Measurements from ENCODE around the gene GC. TPM values are rescaled to one million over a fixed set of nuclear protein-coding genes. Genes with fewer than 3 reads are reported as not detected.
"Not testable (repeated sequence)": the region's sequence is repeated elsewhere in the genome, so short reads cannot be mapped to it uniquely, and the experiment has no call there.

GC gene
- total RNA-seq, 1 donor from 2014 or later: not detected

DNA sequence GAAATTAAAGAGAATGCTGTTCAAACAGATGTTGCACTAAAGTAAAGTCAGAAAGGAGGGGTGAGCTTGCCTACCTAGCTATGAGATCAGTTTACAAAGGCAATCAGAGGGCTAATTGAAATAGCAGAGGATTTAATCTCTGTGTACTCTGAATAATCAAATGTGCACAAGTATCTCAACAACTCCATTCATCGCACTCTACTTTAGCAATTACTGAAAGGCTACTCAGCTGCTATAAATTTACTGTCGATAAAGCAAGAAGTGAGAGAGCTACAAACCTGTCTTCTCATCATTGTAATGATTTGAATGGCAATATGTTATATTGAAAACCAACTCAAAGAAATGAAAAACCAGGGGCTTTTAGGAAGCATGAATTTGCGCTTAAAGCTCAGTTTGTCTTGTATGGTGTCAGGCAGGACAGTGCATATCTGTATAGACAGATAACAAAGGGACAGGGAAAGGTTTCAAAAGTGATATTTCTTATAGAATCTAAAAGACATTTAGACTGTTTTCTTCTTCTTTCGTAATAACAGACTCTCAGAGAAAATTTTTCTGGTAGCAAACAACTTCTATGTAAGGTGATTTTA, 34.8 kb downstream of the GC start:
- Mint-ChIP-seq H3K4me3 (no peak overlapping the region), H3K4me1 (ENCODE audit: low read depth) (no peaks in the 10 kb centered on the region), H3K36me3 (ENCODE audit: low read depth) (no peaks in the 10 kb centered on the region), H3K27me3 (ENCODE audit: insufficient read depth) (peaks cover 2% of the 10 kb centered on the region), H3K27ac (no peak overlapping the region), H3K9me3 (no peaks in the 10 kb centered on the region)
- intact Hi-C loops (cut with micrococcal nuclease): no loop called here
- no peak for DNase-seq (ENCODE audit: low spot score)

DNA sequence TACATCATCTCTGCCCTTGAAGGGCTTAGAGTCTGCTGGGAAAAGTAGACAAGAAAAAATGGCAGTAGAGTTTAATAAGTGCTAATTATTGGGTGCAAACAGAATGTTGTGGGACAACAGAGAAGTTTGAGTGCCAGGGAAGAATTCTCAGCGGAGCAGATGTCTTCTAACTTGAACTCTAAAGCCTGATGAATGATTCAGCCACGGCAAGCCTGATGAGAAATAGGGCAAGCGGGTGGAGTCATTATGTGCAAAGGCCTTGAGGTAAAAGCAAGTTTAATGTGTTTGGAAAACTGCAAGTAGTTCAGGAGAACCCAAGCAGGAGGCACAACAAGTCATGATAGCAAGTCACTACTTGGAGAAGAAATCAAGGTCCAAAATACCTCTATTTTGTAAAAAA, 37.5 kb downstream of the GC start:
- Mint-ChIP-seq H3K4me1 (ENCODE audit: low read depth) (no peaks in the 10 kb centered on the region), H3K27me3 (ENCODE audit: insufficient read depth) (peaks cover 2% of the 10 kb centered on the region), H3K4me3 (no peak overlapping the region), H3K9me3 (no peaks in the 10 kb centered on the region), H3K36me3 (ENCODE audit: low read depth) (no peaks in the 10 kb centered on the region), H3K27ac (no peak overlapping the region)
- intact Hi-C loops (cut with micrococcal nuclease): no loop called here
- no peak for DNase-seq (ENCODE audit: low spot score)

DNA sequence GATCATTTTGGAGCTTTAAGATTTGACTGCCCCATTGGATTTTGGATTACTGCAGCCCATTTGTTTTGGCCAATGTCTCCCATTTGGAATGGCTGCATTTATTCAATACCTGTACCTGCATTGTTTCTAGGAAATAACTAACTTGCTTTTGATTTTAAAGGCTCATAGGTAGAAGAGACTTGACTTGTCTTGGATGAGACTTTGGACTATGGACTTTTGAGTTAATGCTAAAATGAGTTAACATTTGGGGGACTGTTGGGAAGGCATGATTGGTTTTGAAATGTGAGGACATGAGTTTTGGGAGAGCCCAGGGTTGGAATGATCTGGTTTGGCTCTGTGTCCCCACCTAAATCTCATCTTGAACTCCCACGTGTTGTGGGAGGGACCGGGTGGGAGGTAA, 45.1 kb downstream of the GC start:
- H3K27ac Mint-ChIP-seq; DNase-seq (ENCODE audit: low spot score); H3K9me3 Mint-ChIP-seq; H3K36me3 Mint-ChIP-seq (ENCODE audit: low read depth); intact Hi-C loops (cut with micrococcal nuclease); H3K27me3 Mint-ChIP-seq (ENCODE audit: insufficient read depth); H3K4me3 Mint-ChIP-seq; H3K4me1 Mint-ChIP-seq (ENCODE audit: low read depth): not testable (repeated sequence)

DNA sequence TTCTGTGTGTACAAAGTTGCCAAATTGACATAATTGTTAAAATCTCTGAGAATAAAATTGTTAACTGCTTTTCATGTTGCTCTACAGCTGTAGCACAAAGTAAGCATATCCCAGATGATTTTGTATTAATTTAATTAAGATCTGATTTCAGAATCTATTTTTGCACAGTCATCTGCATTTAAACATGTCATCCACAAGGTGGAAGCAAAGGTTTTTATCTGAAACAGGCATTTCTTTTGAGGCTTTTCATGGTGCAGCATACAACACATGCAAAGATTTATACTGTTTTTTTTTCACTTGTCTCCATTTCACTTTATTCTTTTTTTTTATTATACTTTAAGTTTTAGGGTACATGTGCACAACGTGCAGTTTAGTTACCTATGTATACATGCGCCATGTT, 51.2 kb downstream of the GC start:
- Mint-ChIP-seq H3K9me3 (no peaks in the 10 kb centered on the region), H3K36me3 (ENCODE audit: low read depth) (no peaks in the 10 kb centered on the region), H3K4me1 (ENCODE audit: low read depth) (no peaks in the 10 kb centered on the region), H3K27me3 (ENCODE audit: insufficient read depth) (peaks cover 2% of the 10 kb centered on the region), H3K27ac (no peak overlapping the region), H3K4me3 (no peak overlapping the region)
- intact Hi-C loops (cut with micrococcal nuclease): no loop called here
- no peak for DNase-seq (ENCODE audit: low spot score)

DNA sequence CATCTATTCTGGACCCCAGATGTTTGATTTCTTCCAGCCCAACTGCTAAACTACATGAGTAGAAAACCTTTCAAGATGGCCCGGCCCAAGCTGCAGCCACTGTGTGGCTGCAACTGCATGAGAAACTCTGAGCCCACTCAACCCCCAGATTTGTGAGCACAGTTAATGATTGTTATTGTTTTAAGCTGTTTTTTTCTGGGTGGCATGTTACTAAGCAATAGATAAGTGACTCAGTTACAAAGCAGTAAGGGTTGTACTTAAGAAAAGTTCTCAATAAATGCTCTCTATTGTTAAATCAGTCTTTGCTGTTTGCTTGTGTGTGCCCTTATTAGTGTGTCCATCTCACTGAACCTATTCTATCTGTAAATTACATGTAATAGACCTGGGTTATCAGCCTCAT, 51.8 kb downstream of the GC start:
- intact Hi-C loops (cut with micrococcal nuclease): no loop called here
- no peak for DNase-seq (ENCODE audit: low spot score)
- no peaks in the 10 kb centered on the region for H3K9me3 Mint-ChIP-seq
- no peaks in the 10 kb centered on the region for H3K36me3 Mint-ChIP-seq (ENCODE audit: low read depth)
- H3K4me3 Mint-ChIP-seq: no peak overlapping the region
- no peaks in the 10 kb centered on the region for H3K4me1 Mint-ChIP-seq (ENCODE audit: low read depth)
- H3K27me3 Mint-ChIP-seq (ENCODE audit: insufficient read depth): peaks cover 2% of the 10 kb centered on the region
- no peak overlapping the region for H3K27ac Mint-ChIP-seq

DNA sequence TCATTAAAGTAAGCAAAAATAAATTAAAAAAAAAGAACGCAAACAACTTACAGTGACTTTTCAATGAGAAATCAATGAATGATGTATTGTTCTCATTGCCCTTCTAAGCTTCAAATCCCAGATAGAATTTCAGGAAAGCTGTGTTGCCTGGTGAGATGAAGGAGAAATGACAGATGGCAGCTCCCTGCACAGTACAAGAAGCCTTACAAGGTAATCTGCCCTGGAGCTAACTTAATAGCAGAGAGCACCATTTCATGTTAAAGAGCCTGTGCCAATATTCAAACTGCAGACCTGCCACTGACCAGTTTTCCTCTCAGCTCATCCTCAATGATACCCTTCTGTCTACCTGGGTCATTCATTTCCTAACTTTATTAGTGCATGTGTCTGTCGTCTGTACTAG, 54.0 kb downstream of the GC start:
- Mint-ChIP-seq H3K4me1 (ENCODE audit: low read depth) (no peaks in the 10 kb centered on the region), H3K4me3 (no peak overlapping the region), H3K27me3 (ENCODE audit: insufficient read depth) (peaks cover 2% of the 10 kb centered on the region), H3K9me3 (no peaks in the 10 kb centered on the region), H3K36me3 (ENCODE audit: low read depth) (no peaks in the 10 kb centered on the region), H3K27ac (no peak overlapping the region)
- intact Hi-C loops (cut with micrococcal nuclease): no loop called here
- no peak for DNase-seq (ENCODE audit: low spot score)

DNA sequence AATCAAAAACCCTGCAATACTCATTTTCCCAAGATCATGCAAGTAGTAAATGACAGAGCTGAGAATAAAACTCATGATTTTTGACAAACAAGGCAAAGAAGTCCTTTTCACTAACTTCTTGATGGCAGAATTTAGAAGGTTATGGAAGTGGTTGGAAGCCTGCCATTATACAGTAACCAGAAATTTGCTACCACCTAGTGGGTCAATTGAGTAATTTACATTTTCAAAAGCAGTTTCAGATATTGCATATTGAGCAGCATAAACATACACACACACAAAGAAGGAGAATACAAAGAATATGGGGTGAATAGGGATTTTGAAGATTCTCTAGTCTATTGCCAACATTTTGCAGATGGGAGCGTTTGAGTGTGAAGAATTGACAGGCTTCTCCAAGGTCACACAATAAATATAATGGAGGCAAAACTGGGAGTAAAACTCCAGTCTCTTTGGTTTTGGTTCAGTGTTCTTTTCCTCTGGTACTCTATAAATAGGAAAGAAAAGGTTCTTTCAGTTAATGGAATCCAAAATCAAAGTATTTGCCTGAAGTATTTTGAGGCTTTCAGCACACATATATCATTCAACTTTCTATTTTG, 70.2 kb downstream of the GC start:
- Mint-ChIP-seq H3K4me3 (no peak overlapping the region), H3K27me3 (ENCODE audit: insufficient read depth) (peaks cover 5% of the 10 kb centered on the region), H3K4me1 (ENCODE audit: low read depth) (no peaks in the 10 kb centered on the region), H3K36me3 (ENCODE audit: low read depth) (no peaks in the 10 kb centered on the region), H3K27ac (no peak overlapping the region), H3K9me3 (no peaks in the 10 kb centered on the region)
- intact Hi-C loops (cut with micrococcal nuclease): loop anchor here (1.0 to 2.0 kb wide), 3 partner anchors 529 to 1113 kb away; no protein-coding TSS in a partner anchor
- DNase-seq (ENCODE audit: low spot score): no peak

DNA sequence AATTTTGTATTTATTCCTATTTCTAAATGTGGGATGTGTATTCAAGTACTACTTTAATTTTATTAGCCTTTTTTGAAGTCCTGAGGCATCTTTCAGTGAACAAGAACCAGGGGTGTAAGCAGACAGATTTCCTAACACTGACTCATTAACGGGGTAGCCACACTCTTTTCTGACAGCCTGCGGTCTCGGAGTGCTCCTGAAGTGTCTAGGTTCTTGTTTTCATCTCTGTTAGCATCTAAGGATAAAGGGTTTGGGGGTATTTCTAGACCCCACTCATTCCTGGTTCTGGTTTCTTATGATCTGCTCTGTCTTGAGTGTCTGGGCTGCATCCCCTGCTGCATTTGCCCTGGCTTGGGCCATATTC, 71.9 kb downstream of the GC start:
- Mint-ChIP-seq H3K27me3 (ENCODE audit: insufficient read depth) (peaks cover 8% of the 10 kb centered on the region), H3K9me3 (no peaks in the 10 kb centered on the region), H3K27ac (no peak overlapping the region), H3K4me3 (no peak overlapping the region), H3K36me3 (ENCODE audit: low read depth) (no peaks in the 10 kb centered on the region), H3K4me1 (ENCODE audit: low read depth) (no peaks in the 10 kb centered on the region)
- intact Hi-C loops (cut with micrococcal nuclease): loop anchor here (2.0 kb wide), 1 partner anchor 1111 kb away; no protein-coding TSS in a partner anchor
- DNase-seq (ENCODE audit: low spot score): no peak

DNA sequence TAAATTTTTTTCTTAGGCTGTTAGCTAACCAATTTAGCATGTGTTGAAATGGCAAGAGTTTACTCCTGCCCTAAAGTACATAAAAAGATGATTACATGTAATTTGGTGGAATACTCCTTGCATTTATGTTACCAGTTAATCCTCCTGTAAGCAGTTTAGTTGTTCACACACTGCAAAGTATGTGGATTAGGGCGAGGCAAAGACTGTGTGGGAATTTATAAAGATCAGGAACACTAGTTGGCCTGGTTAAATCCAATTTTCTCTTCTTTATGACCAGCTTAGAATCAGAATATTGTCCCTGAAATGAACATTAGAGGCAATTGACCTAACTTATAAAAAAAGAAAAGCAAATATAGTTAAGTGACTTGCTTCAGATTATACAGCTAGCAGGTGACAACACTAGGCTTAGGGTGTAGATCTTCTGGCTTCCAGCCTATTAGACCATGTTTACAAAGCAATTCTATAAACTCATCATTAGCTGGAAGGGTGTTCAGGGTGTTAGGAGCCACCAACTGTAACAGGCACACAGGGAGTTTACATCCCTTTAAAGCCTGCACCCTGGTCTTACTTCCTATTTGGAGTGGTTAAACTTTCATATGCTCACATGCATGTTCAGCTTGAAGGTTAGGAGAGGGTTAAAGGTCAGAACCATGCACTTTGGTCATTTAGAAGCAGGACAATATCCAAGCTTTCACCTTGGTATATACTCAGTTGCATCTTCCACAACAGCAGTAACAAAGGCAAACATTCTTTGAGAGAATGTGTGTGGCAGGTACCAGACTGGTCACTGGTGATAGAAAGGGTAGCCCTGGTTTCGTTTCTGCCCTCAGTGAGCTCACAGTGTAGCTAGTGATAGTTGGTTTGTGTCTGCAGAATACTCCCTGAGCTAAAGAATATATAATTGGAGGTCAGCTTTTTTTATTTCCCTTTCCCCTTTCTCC, 72.6 kb downstream of the GC start:
- Mint-ChIP-seq H3K9me3 (no peaks in the 10 kb centered on the region), H3K4me1 (ENCODE audit: low read depth) (no peaks in the 10 kb centered on the region), H3K27me3 (ENCODE audit: insufficient read depth) (peaks cover 8% of the 10 kb centered on the region), H3K4me3 (no peak overlapping the region), H3K36me3 (ENCODE audit: low read depth) (no peaks in the 10 kb centered on the region), H3K27ac (no peak overlapping the region)
- DNase-seq (ENCODE audit: low spot score): no peak
- intact Hi-C loops (cut with micrococcal nuclease): no loop called here

DNA sequence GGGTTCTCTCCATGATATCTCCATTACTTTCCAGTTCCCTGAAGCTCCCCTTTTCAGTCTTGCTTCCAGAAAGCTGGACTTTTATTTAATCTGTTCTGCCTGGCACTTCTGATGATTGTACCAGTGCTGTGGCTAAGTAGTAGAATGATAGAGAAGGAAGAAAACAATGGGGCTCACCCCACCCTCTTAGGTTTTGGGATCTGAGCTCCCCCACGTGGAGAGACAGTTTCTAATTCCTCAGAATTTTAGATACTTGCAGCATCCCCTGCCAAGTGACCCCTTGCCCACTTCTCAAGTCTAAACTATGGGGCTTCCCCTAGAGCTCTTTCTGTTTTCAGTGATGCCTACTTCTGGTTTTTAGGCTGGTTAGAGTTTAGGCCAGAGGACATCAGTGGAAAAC, 73.9 kb downstream of the GC start:
- intact Hi-C loops (cut with micrococcal nuclease): no loop called here
- H3K9me3 Mint-ChIP-seq: no peaks in the 10 kb centered on the region
- no peak for DNase-seq (ENCODE audit: low spot score)
- H3K4me3 Mint-ChIP-seq: no peak overlapping the region
- H3K36me3 Mint-ChIP-seq (ENCODE audit: low read depth): no peaks in the 10 kb centered on the region
- H3K27ac Mint-ChIP-seq: no peak overlapping the region
- no peaks in the 10 kb centered on the region for H3K4me1 Mint-ChIP-seq (ENCODE audit: low read depth)
- peaks cover 5% of the 10 kb centered on the region for H3K27me3 Mint-ChIP-seq (ENCODE audit: insufficient read depth)

DNA sequence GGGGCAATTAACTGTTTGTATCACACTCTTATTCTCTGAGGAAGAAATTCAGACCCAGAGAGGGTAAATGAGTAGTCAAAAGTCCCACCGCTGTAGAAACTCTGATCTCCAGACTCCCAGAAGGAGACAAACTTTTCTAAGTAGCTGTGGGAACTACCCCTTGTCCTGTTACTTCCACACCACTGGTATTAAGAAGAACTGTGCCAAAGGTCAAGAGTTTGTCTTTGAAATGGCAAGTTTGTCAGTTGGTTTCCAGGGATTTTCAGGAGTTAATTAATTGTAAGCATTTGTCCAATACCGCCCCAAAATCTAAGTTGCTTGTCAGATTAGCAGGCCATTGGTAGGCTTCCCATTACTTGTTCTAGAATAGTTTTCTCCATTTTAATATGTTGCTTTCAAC, 85.7 kb downstream of the GC start:
- Mint-ChIP-seq H3K27ac (no peak overlapping the region), H3K4me3 (no peak overlapping the region), H3K9me3 (no peaks in the 10 kb centered on the region), H3K4me1 (ENCODE audit: low read depth) (no peaks in the 10 kb centered on the region), H3K27me3 (ENCODE audit: insufficient read depth) (no peaks in the 10 kb centered on the region), H3K36me3 (ENCODE audit: low read depth) (no peaks in the 10 kb centered on the region)
- intact Hi-C loops (cut with micrococcal nuclease): no loop called here
- DNase-seq (ENCODE audit: low spot score): no peak

DNA sequence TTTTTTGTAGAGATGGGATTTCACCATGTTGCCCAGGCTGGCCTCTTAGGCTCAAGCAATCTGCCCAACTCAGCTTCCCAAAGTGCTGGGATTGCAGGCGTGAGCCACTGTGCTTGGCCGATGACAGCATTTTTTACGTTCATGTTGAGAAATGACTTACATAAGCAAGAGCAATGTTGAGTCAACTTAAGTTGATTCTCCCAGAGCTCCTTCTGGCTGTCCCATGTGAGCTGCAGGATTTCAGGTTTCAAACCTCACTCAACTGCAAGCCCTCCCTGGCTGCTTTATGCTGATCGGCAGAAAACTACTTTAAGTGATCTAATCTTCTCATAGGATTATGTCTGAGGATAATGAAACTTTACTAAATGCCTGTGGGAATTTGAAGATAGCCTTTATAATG, 86.8 kb downstream of the GC start:
- no peak for DNase-seq (ENCODE audit: low spot score)
- Mint-ChIP-seq H3K4me3 (no peak overlapping the region), H3K9me3 (no peaks in the 10 kb centered on the region), H3K27me3 (ENCODE audit: insufficient read depth) (no peaks in the 10 kb centered on the region), H3K27ac (no peak overlapping the region), H3K4me1 (ENCODE audit: low read depth) (no peaks in the 10 kb centered on the region), H3K36me3 (ENCODE audit: low read depth) (no peaks in the 10 kb centered on the region)
- intact Hi-C loops (cut with micrococcal nuclease): no loop called here

DNA sequence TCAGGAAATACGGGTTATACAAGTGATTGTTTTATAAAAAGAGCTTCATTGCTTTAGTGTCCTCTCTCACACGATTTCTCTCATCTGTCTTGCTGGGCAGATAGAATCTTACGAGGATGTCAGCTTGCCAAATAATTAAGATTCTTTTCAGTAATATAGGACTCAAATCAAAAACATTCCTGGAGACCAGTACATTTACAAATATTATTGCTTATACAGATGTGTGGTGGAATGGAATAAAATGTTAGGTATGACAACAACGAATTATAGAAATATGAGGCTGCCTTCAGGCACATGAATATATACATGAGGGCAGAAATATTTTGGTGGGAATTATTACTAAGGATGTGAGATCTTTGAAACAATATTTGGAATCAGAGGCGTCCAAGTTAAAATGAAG, 88.9 kb downstream of the GC start:
- intact Hi-C loops (cut with micrococcal nuclease): no loop called here
- Mint-ChIP-seq H3K27me3 (ENCODE audit: insufficient read depth) (no peaks in the 10 kb centered on the region), H3K36me3 (ENCODE audit: low read depth) (no peaks in the 10 kb centered on the region), H3K4me1 (ENCODE audit: low read depth) (no peaks in the 10 kb centered on the region), H3K9me3 (no peaks in the 10 kb centered on the region), H3K4me3 (no peak overlapping the region), H3K27ac (no peak overlapping the region)
- DNase-seq (ENCODE audit: low spot score): no peak

Data from activated T-helper 1 cell treated with anti-CD3 and anti-CD28 coated beads, Interleukin-12 subunit alpha, Interleukin-12 subunit beta, Interleukin-2, Interleukin-4 antibody, amounts not matched to agents 30 ng/mL and 10 ng/mL and 1 ng/mL, durations not matched to agents 14 hours and 24 hours and 36 hours (primary cell).